ENCODE data around the gene DHX34. TPM values are rescaled to one million over a fixed set of nuclear protein-coding genes. Genes with fewer than 3 reads are reported as not detected.
"Not testable (repeated sequence)": the region's sequence is repeated elsewhere in the genome, so short reads cannot be mapped to it uniquely, and the experiment has no call there.

The DHX34 gene
- total RNA-seq, 1 experiment from 2014 or later, result 10.4 TPM

GRCh38 chr19:47363758-47364531, 14.8 kb downstream of the DHX34 start:
- no peak for DNase-seq (ENCODE audit: low spot score)

- DNase-seq (ENCODE audit: low spot score), result not testable (repeated sequence)
Measured at GRCh38 chr19:47365455-47365854, 16.3 kb downstream of the DHX34 start.

GRCh38 chr19:47370045-47370611, 21.0 kb downstream of the DHX34 start:
- DNase-seq (ENCODE audit: low spot score), result peak; percentile 64

- DNase-seq (ENCODE audit: low spot score), result no peak
Measured at GRCh38 chr19:47371261-47371660, 22.1 kb downstream of the DHX34 start.

- DNase-seq (ENCODE audit: low spot score), result no peak
Measured at GRCh38 chr19:47372603-47373002, 23.5 kb downstream of the DHX34 start.

GRCh38 chr19:47373246-47374240, 24.4 kb downstream of the DHX34 start:
- no peak for DNase-seq (ENCODE audit: low spot score)

- no peak for DNase-seq (ENCODE audit: low spot score)
Measured at GRCh38 chr19:47374876-47375693, 26.0 kb downstream of the DHX34 start.

- no peak for DNase-seq (ENCODE audit: low spot score)
Measured at GRCh38 chr19:47375694-47376588, 26.8 kb downstream of the DHX34 start.

GRCh38 chr19:47376589-47377144, 27.6 kb downstream of the DHX34 start:
- DNase-seq (ENCODE audit: low spot score), result no peak

GRCh38 chr19:47377208-47377701, 28.1 kb downstream of the DHX34 start:
- no peak for DNase-seq (ENCODE audit: low spot score)

- no peak for DNase-seq (ENCODE audit: low spot score)
Measured at GRCh38 chr19:47377801-47378200, 28.7 kb downstream of the DHX34 start.

- DNase-seq (ENCODE audit: low spot score), result no peak
Measured at GRCh38 chr19:47378246-47378645, 29.1 kb downstream of the DHX34 start.

- DNase-seq (ENCODE audit: low spot score), result no peak
Measured at GRCh38 chr19:47379381-47379938, 30.3 kb downstream of the DHX34 start.

- DNase-seq (ENCODE audit: low spot score), result no peak
Measured at GRCh38 chr19:47380559-47380958, 31.4 kb downstream of the DHX34 start.

GRCh38 chr19:47381121-47381520, 32.0 kb downstream of the DHX34 start:
- DNase-seq (ENCODE audit: low spot score), result no peak

GRCh38 chr19:47381653-47382279, 32.7 kb downstream of the DHX34 start:
- DNase-seq (ENCODE audit: low spot score), result no peak

- DNase-seq (ENCODE audit: low spot score), result not testable (repeated sequence)
Measured at GRCh38 chr19:47383890-47384289, 34.8 kb downstream of the DHX34 start.

GRCh38 chr19:47384533-47384932, 35.4 kb downstream of the DHX34 start:
- not testable (repeated sequence) for DNase-seq (ENCODE audit: low spot score)

GRCh38 chr19:47386582-47386981, 37.5 kb downstream of the DHX34 start:
- DNase-seq (ENCODE audit: low spot score), result not testable (repeated sequence)
